Measurements from ENCODE around the gene AATF.

GRCh38 chr17:36899250-36900159, 49.2 kb upstream of the AATF start:
- TF ChIP-seq EZH2phosphoT487 (IDR thresholded peaks at IDR 0.05; ENCODE audit: insufficient read depth, low read depth) (no peak), EZH2 (IDR thresholded peaks at IDR 0.05; ENCODE audit: insufficient read depth, poor library complexity, severe bottlenecking) (no peak)
